Neutrophil (primary cell): ENCODE data around the gene TAF5L.
A peak's percentile ranks its signal among the peaks of the same experiment; 100 is the strongest.

Source experiments
- H3K27ac ChIP-seq: fragments of 200-600 bp; sonication (generic); 2 replicates; pipeline ENCODE4 v1.5.1; 2016; ENCODE audit warnings: mild to moderate bottlenecking, moderate library complexity
- H3K27me3 ChIP-seq: fragments of 200-600 bp; sonication (generic); 2 replicates; pipeline ENCODE4 v1.6.0; 2016; ENCODE audit warnings: mild to moderate bottlenecking
- H3K36me3 ChIP-seq: fragments of 200-600 bp; sonication (generic); 2 replicates; pipeline ENCODE4 v1.5.1; 2017
- H3K4me1 ChIP-seq, 2 experiments: fragments of 200-600 bp in 1 of 2; sonication (generic) in 1 of 2; 1 replicate in 1 of 2; 2 replicates in 1 of 2; pipeline versions ENCODE4 v1.5.1 to v1.6.1; 2013 to 2016; ENCODE audit warnings: low read depth in 1 of 2, low read length in 1 of 2, mild to moderate bottlenecking in 1 of 2, moderate library complexity in 1 of 2; ENCODE audit not compliant: control insufficient read depth in 1 of 2, insufficient read depth in 1 of 2
- H3K4me3 ChIP-seq, 2 experiments: fragments of 200-600 bp in 1 of 2; sonication (generic) in 1 of 2; 1 replicate in 1 of 2; 2 replicates in 1 of 2; pipeline ENCODE4 v1.5.1; 2013 to 2016; ENCODE audit warnings: low read depth in 1 of 2, low read length in 1 of 2, mild to moderate bottlenecking in 1 of 2, moderate library complexity in 1 of 2
- H3K9me3 ChIP-seq: fragments of 200-600 bp; sonication (generic); 2 replicates; pipeline ENCODE4 v1.5.1; 2016
- CTCF ChIP-seq: fragments of 200-600 bp; sonication (generic); IDR thresholded peaks from 2 replicates; pipeline ENCODE4 v1.5.1; 2016; ENCODE audit warnings: antibody characterized with exemption

TAF5L gene

GRCh38 chr1:229625915-229626831, at the start of gene TAF5L, which contains the start of gene URB2:
Gene TAF5L, minus strand, starts transcription at chr1:229626122. Its CDS starts 11,640 bp downstream, at chr1:229614482.
Gene URB2, plus strand, starts transcription at chr1:229626247. Its CDS starts 1,387 bp downstream, at chr1:229627634.
- Histone ChIP-seq H3K4me3 (peak within 1 kb of the TSS; percentile 75 to 89), H3K9me3 (no peaks in the 10 kb centered on the region), H3K27me3 (no peaks in the 10 kb centered on the region), H3K4me1 (peaks cover 19 to 25% of the 10 kb centered on the region in 2 experiments), H3K36me3 (no peaks in the 10 kb centered on the region), H3K27ac (peak within 1 kb of the TSS; percentile 80)
- TF ChIP-seq CTCF, result no peak

- Histone ChIP-seq H3K27me3 (no peaks in the 10 kb centered on the region), H3K36me3 (no peaks in the 10 kb centered on the region), H3K4me3 (no peak overlapping the region), H3K9me3 (no peaks in the 10 kb centered on the region), H3K4me1 (no peaks in the 10 kb centered on the region), H3K27ac (no peak overlapping the region)
- TF ChIP-seq CTCF, result no peak
Measured at GRCh38 chr1:229675396-229675795, 49.5 kb upstream of the TAF5L start.

GRCh38 chr1:229674042-229674441, 48.1 kb upstream of the TAF5L start:
- H3K27ac ChIP-seq, result no peak overlapping the region
- no peaks in the 10 kb centered on the region for H3K9me3 ChIP-seq
- no peaks in the 10 kb centered on the region for H3K4me1 ChIP-seq
- no peaks in the 10 kb centered on the region for H3K27me3 ChIP-seq
- TF ChIP-seq CTCF, result no peak
- H3K4me3 ChIP-seq, result no peak overlapping the region
- H3K36me3 ChIP-seq, result no peaks in the 10 kb centered on the region

- Histone ChIP-seq H3K4me3 (no peak overlapping the region), H3K4me1 (no peaks in the 10 kb centered on the region)
- no peak for TF ChIP-seq CTCF
Measured at GRCh38 chr1:229672246-229672645, 46.3 kb upstream of the TAF5L start.

GRCh38 chr1:229671310-229671709, 45.4 kb upstream of the TAF5L start:
- Histone ChIP-seq H3K4me1 (no peaks in the 10 kb centered on the region), H3K9me3 (no peaks in the 10 kb centered on the region), H3K36me3 (no peaks in the 10 kb centered on the region), H3K4me3 (no peak overlapping the region), H3K27me3 (no peaks in the 10 kb centered on the region), H3K27ac (no peak overlapping the region)
- no peak for TF ChIP-seq CTCF

More at GRCh38 chr1:229672246-229672645, 46.3 kb upstream of the TAF5L start:
- Histone ChIP-seq H3K27me3 (no peaks in the 10 kb centered on the region), H3K9me3 (no peaks in the 10 kb centered on the region), H3K27ac (no peak overlapping the region), H3K36me3 (no peaks in the 10 kb centered on the region)
